HEK293T (cell line): ENCODE measurements around the gene TMEM179.

ENCODE experiments used
- ARNT ChIP-seq: fragments of 450-650 bp; IDR thresholded peaks from 2 replicates; pipeline ENCODE4 v1.6.1; 2017; ENCODE audit warnings: mild to moderate bottlenecking
- BHLHE40 ChIP-seq: fragments of 450-650 bp; IDR thresholded peaks from 2 replicates; pipeline ENCODE4 v1.6.1; 2016; ENCODE audit warnings: mild to moderate bottlenecking, moderate library complexity, borderline replicate concordance
- ELF4 ChIP-seq: fragments of 450-650 bp; IDR thresholded peaks from 2 replicates; pipeline ENCODE4 v1.6.1; 2017; ENCODE audit warnings: antibody characterized with exemption
- FOXK2 ChIP-seq: fragments of 450-650 bp; IDR thresholded peaks from 2 replicates; pipeline ENCODE4 v1.6.1; 2016; ENCODE audit warnings: mild to moderate bottlenecking
- FOXM1 ChIP-seq: fragments of 450-650 bp; IDR thresholded peaks from 2 replicates; pipeline ENCODE4 v1.6.1; 2017; ENCODE audit warnings: mild to moderate bottlenecking, borderline replicate concordance
- L3MBTL2 ChIP-seq: fragments of 450-650 bp; conservative IDR thresholded peaks from 2 replicates; pipeline ENCODE4 v1.6.1; 2016; ENCODE audit warnings: mild to moderate bottlenecking
- NFRKB ChIP-seq: fragments of 450-650 bp; IDR thresholded peaks from 2 replicates; pipeline ENCODE4 v1.6.1; 2016; ENCODE audit warnings: mild to moderate bottlenecking, moderate library complexity
- SP1 ChIP-seq: fragments of 450-650 bp; IDR thresholded peaks from 2 replicates; pipeline ENCODE4 v1.6.1; 2017
- SUZ12 ChIP-seq: fragments of 450-650 bp; IDR thresholded peaks from 2 replicates; pipeline ENCODE4 v1.6.1; 2016; ENCODE audit warnings: mild to moderate bottlenecking

- TF ChIP-seq SUZ12 (no peak), ELF4 (no peak), BHLHE40 (no peak), SP1 (no peak), FOXM1 (no peak), FOXK2 (no peak), L3MBTL2 (no peak), NFRKB (no peak), ARNT (no peak)
These were observed 51.1 kb downstream of the TMEM179 start for GRCh38 chr14:104553166-104554087.
